ENCODE measurements around the gene GPC6.

DNA sequence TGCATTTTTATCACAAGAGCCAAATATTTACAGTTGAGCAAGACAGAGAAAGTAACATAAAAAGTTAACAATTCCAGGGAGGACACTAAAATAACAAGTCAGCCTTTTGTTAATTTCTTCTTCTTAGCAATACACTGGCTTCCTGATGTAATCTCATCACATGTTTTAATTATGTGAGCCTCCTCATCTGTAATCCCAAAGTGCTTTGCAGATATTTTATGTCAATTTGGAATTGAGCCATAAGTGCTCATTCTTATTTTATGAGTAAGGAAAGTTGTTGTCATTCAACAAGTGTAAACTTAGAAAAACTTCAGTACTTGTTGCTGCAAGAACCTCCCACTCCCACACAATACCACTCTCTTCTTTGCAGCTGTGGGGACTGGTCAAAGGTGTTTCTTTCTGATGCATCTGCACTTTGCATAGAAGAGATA, 223.6 kb downstream of the GPC6 start:
- TF ChIP-seq CTCF (IDR thresholded peaks at IDR 0.05) (no peak), POLR2A (IDR thresholded peaks at IDR 0.05) (no peak)
